ENCODE results near the gene RNF135.
"Not testable (repeated sequence)": the region's sequence is repeated elsewhere in the genome, so short reads cannot be mapped to it uniquely, and the experiment has no call there.

Gene RNF135

GRCh38 chr17:30970831-30971567 lies at the start of gene RNF135:
Gene RNF135, plus strand, starts transcription at chr17:30971039. Its CDS starts 35 bp downstream, at chr17:30971074.
- H3K4me3 ChIP-seq (ENCODE audit: low read depth, low read length), result peak within 1 kb of the TSS; percentile 67

- H3K4me3 ChIP-seq (ENCODE audit: low read depth, low read length), result peak within 1 kb of the TSS; percentile 30
Observed at GRCh38 chr17:30921544-30922196, 49.2 kb upstream of the RNF135 start, which contains the start of gene ADAP2. Gene ADAP2, plus strand, starts transcription at chr17:30921945. Its CDS starts 70 bp downstream, at chr17:30922015.

- peak overlapping the region; percentile 10 for H3K4me3 ChIP-seq (ENCODE audit: low read depth, low read length)
Observed at GRCh38 chr17:30922235-30923030, 48.4 kb upstream of the RNF135 start.

- no peak overlapping the region for H3K4me3 ChIP-seq (ENCODE audit: low read depth, low read length)
Observed at GRCh38 chr17:30924341-30924740, 46.5 kb upstream of the RNF135 start.

- H3K4me3 ChIP-seq (ENCODE audit: low read depth, low read length), result no peak overlapping the region
Observed at GRCh38 chr17:30926516-30926915, 44.3 kb upstream of the RNF135 start.

- no peak overlapping the region for H3K4me3 ChIP-seq (ENCODE audit: low read depth, low read length)
Observed at GRCh38 chr17:30927756-30928155, 43.1 kb upstream of the RNF135 start.

GRCh38 chr17:30928584-30928983 lies 42.3 kb upstream of the RNF135 start:
- no peak overlapping the region for H3K4me3 ChIP-seq (ENCODE audit: low read depth, low read length)

GRCh38 chr17:30929081-30929633 lies 41.7 kb upstream of the RNF135 start:
- no peak overlapping the region for H3K4me3 ChIP-seq (ENCODE audit: low read depth, low read length)

GRCh38 chr17:30929861-30930260 lies 41.0 kb upstream of the RNF135 start:
- not testable (repeated sequence) for H3K4me3 ChIP-seq (ENCODE audit: low read depth, low read length)

GRCh38 chr17:30930495-30930894 lies 40.3 kb upstream of the RNF135 start:
- H3K4me3 ChIP-seq (ENCODE audit: low read depth, low read length), result no peak overlapping the region

- not testable (repeated sequence) for H3K4me3 ChIP-seq (ENCODE audit: low read depth, low read length)
Observed at GRCh38 chr17:30931582-30931981, 39.3 kb upstream of the RNF135 start.

- no peak overlapping the region for H3K4me3 ChIP-seq (ENCODE audit: low read depth, low read length)
Observed at GRCh38 chr17:30933966-30934365, 36.9 kb upstream of the RNF135 start.

GRCh38 chr17:30939051-30939689 lies 31.7 kb upstream of the RNF135 start:
- H3K4me3 ChIP-seq (ENCODE audit: low read depth, low read length), result no peak overlapping the region

GRCh38 chr17:30942308-30943079 lies 28.3 kb upstream of the RNF135 start:
- H3K4me3 ChIP-seq (ENCODE audit: low read depth, low read length), result no peak overlapping the region

- no peak overlapping the region for H3K4me3 ChIP-seq (ENCODE audit: low read depth, low read length)
Observed at GRCh38 chr17:30947796-30948195, 23.0 kb upstream of the RNF135 start.

- no peak overlapping the region for H3K4me3 ChIP-seq (ENCODE audit: low read depth, low read length)
Observed at GRCh38 chr17:30950189-30950588, 20.6 kb upstream of the RNF135 start.

- H3K4me3 ChIP-seq (ENCODE audit: low read depth, low read length), result no peak overlapping the region
Observed at GRCh38 chr17:30950669-30951399, 20.0 kb upstream of the RNF135 start.

- H3K4me3 ChIP-seq (ENCODE audit: low read depth, low read length), result no peak overlapping the region
Observed at GRCh38 chr17:30952638-30953393, 18.0 kb upstream of the RNF135 start.
